ENCODE data around the gene LEMD1. TPM values are rescaled to one million over a fixed set of nuclear protein-coding genes. Genes with fewer than 3 reads are reported as not detected.

Gene LEMD1
- total and polyA plus RNA-seq, 2 experiments from 2014 or later, result not detected

GRCh38 chr1:205454903-205455335, 33.1 kb upstream of the LEMD1 start:
- H3K9ac ChIP-seq, result no peak overlapping the region
- in situ Hi-C loops (cut with MboI), result no loop called here
- TF ChIP-seq EZH2 (IDR thresholded peaks at IDR 0.05; ENCODE audit: insufficient read depth, poor library complexity, severe bottlenecking), result peak; percentile 37
- no peak for TF ChIP-seq EZH2phosphoT487 (IDR thresholded peaks at IDR 0.05; ENCODE audit: insufficient read depth, low read depth)
- no peaks in the 10 kb centered on the region for H3K9me2 ChIP-seq (ENCODE audit: insufficient read depth)
- no peaks in the 10 kb centered on the region for H3F3A ChIP-seq (ENCODE audit: insufficient read depth)
- no peak overlapping the region for H3K4me2 ChIP-seq (ENCODE audit: unreplicated experiment)
- peaks cover 77% of the 10 kb centered on the region for H3K27me3 ChIP-seq (replicated peaks; ENCODE audit: insufficient read depth)
- no peaks in the 10 kb centered on the region for H3K9me3 ChIP-seq (ENCODE audit: low read depth)
- H3K27ac ChIP-seq, result no peak overlapping the region
- WGBS, 2 experiments (ENCODE audit: low coverage in 1 of 2, low lambda C conversion rate in 2 of 2, missing lambda C conversion rate in 2 of 2), result 10 to 19% methylated on average over 6 of the region's 6 CpGs
- H4K20me1 ChIP-seq (ENCODE audit: insufficient read depth), result no peaks in the 10 kb centered on the region
- no peak overlapping the region for H2AFZ ChIP-seq
- no peaks in the 10 kb centered on the region for H3K36me3 ChIP-seq (ENCODE audit: low read depth)
- DNase-seq, result no peak
- no peaks in the 10 kb centered on the region for H3K79me2 ChIP-seq (ENCODE audit: insufficient read depth)
- H3K4me3 ChIP-seq, result no peak overlapping the region
- H3K4me1 ChIP-seq (ENCODE audit: insufficient read depth), result no peaks in the 10 kb centered on the region

- H3K4me3 ChIP-seq, result no peak overlapping the region
- 59 to 68% methylated on average over 3 of the region's 3 CpGs for WGBS, 2 experiments (ENCODE audit: low coverage in 1 of 2, low lambda C conversion rate in 2 of 2, missing lambda C conversion rate in 2 of 2)
- H3K9me3 ChIP-seq (ENCODE audit: low read depth), result no peaks in the 10 kb centered on the region
- TF ChIP-seq EZH2phosphoT487 (IDR thresholded peaks at IDR 0.05; ENCODE audit: insufficient read depth, low read depth) (no peak), EZH2 (IDR thresholded peaks at IDR 0.05; ENCODE audit: insufficient read depth, poor library complexity, severe bottlenecking) (no peak)
- H3K27me3 ChIP-seq (replicated peaks; ENCODE audit: insufficient read depth), result peaks cover 66% of the 10 kb centered on the region
- no peaks in the 10 kb centered on the region for H3K36me3 ChIP-seq (ENCODE audit: low read depth)
- H3K27ac ChIP-seq, result no peak overlapping the region
- no peak overlapping the region for H3K9ac ChIP-seq
- no peaks in the 10 kb centered on the region for H3F3A ChIP-seq (ENCODE audit: insufficient read depth)
- peaks cover 7% of the 10 kb centered on the region; the same call in 1 of the 2 replicates for H3K4me1 ChIP-seq (ENCODE audit: insufficient read depth)
- no peaks in the 10 kb centered on the region for H3K9me2 ChIP-seq (ENCODE audit: insufficient read depth)
- H2AFZ ChIP-seq, result no peak overlapping the region
- no peak overlapping the region for H3K4me2 ChIP-seq (ENCODE audit: unreplicated experiment)
- in situ Hi-C loops (cut with MboI), result no loop called here
- DNase-seq, result no peak
- H3K79me2 ChIP-seq (ENCODE audit: insufficient read depth), result no peaks in the 10 kb centered on the region
- no peaks in the 10 kb centered on the region for H4K20me1 ChIP-seq (ENCODE audit: insufficient read depth)
Observed at GRCh38 chr1:205453466-205453865, 31.6 kb upstream of the LEMD1 start.

GRCh38 chr1:205452933-205453332, 31.1 kb upstream of the LEMD1 start:
- in situ Hi-C loops (cut with MboI), result no loop called here
- no peak overlapping the region for H3K4me3 ChIP-seq
- TF ChIP-seq EZH2phosphoT487 (IDR thresholded peaks at IDR 0.05; ENCODE audit: insufficient read depth, low read depth) (no peak), EZH2 (IDR thresholded peaks at IDR 0.05; ENCODE audit: insufficient read depth, poor library complexity, severe bottlenecking) (no peak)
- H3K79me2 ChIP-seq (ENCODE audit: insufficient read depth), result no peaks in the 10 kb centered on the region
- DNase-seq, result no peak
- H3K27me3 ChIP-seq (replicated peaks; ENCODE audit: insufficient read depth), result peaks cover 61% of the 10 kb centered on the region
- 64 to 66% methylated on average over 5 of the region's 5 CpGs for WGBS, 2 experiments (ENCODE audit: low coverage in 1 of 2, low lambda C conversion rate in 2 of 2, missing lambda C conversion rate in 2 of 2)
- no peaks in the 10 kb centered on the region for H4K20me1 ChIP-seq (ENCODE audit: insufficient read depth)
- no peaks in the 10 kb centered on the region for H3F3A ChIP-seq (ENCODE audit: insufficient read depth)
- no peak overlapping the region for H3K4me2 ChIP-seq (ENCODE audit: unreplicated experiment)
- H3K9ac ChIP-seq, result no peak overlapping the region
- no peaks in the 10 kb centered on the region for H3K36me3 ChIP-seq (ENCODE audit: low read depth)
- no peaks in the 10 kb centered on the region for H3K9me3 ChIP-seq (ENCODE audit: low read depth)
- no peak overlapping the region for H3K27ac ChIP-seq
- peaks cover 7% of the 10 kb centered on the region; the same call in 1 of the 2 replicates for H3K4me1 ChIP-seq (ENCODE audit: insufficient read depth)
- H3K9me2 ChIP-seq (ENCODE audit: insufficient read depth), result no peaks in the 10 kb centered on the region
- no peak overlapping the region for H2AFZ ChIP-seq

GRCh38 chr1:205452364-205452763, 30.5 kb upstream of the LEMD1 start:
- peaks cover 55% of the 10 kb centered on the region for H3K27me3 ChIP-seq (replicated peaks; ENCODE audit: insufficient read depth)
- H3K79me2 ChIP-seq (ENCODE audit: insufficient read depth), result no peaks in the 10 kb centered on the region
- DNase-seq, result no peak
- no peaks in the 10 kb centered on the region for H3K36me3 ChIP-seq (ENCODE audit: low read depth)
- no peak overlapping the region for H3K4me2 ChIP-seq (ENCODE audit: unreplicated experiment)
- H3K4me3 ChIP-seq, result no peak overlapping the region
- no peaks in the 10 kb centered on the region for H3K9me2 ChIP-seq (ENCODE audit: insufficient read depth)
- in situ Hi-C loops (cut with MboI), result no loop called here
- H2AFZ ChIP-seq, result no peak overlapping the region
- H3K4me1 ChIP-seq (ENCODE audit: insufficient read depth), result peaks cover 7% of the 10 kb centered on the region; the same call in 1 of the 2 replicates
- TF ChIP-seq EZH2phosphoT487 (IDR thresholded peaks at IDR 0.05; ENCODE audit: insufficient read depth, low read depth) (no peak), EZH2 (IDR thresholded peaks at IDR 0.05; ENCODE audit: insufficient read depth, poor library complexity, severe bottlenecking) (no peak)
- WGBS, 2 experiments (ENCODE audit: low coverage in 1 of 2, low lambda C conversion rate in 2 of 2, missing lambda C conversion rate in 2 of 2), result 46 to 47% methylated on average over 2 of the region's 2 CpGs
- no peaks in the 10 kb centered on the region for H4K20me1 ChIP-seq (ENCODE audit: insufficient read depth)
- H3K9me3 ChIP-seq (ENCODE audit: low read depth), result no peaks in the 10 kb centered on the region
- no peak overlapping the region for H3K27ac ChIP-seq
- no peak overlapping the region for H3K9ac ChIP-seq
- no peaks in the 10 kb centered on the region for H3F3A ChIP-seq (ENCODE audit: insufficient read depth)

GRCh38 chr1:205451759-205452164, 29.9 kb upstream of the LEMD1 start:
- DNase-seq, result no peak
- Histone ChIP-seq H2AFZ (no peak overlapping the region), H3K4me1 (ENCODE audit: insufficient read depth) (peaks cover 7% of the 10 kb centered on the region; the same call in 1 of the 2 replicates), H3F3A (ENCODE audit: insufficient read depth) (no peaks in the 10 kb centered on the region), H3K4me2 (ENCODE audit: unreplicated experiment) (no peak overlapping the region), H3K27me3 (replicated peaks; ENCODE audit: insufficient read depth) (peaks cover 51% of the 10 kb centered on the region), H4K20me1 (ENCODE audit: insufficient read depth) (no peaks in the 10 kb centered on the region), H3K4me3 (no peak overlapping the region), H3K79me2 (ENCODE audit: insufficient read depth) (no peaks in the 10 kb centered on the region), H3K9me2 (ENCODE audit: insufficient read depth) (no peaks in the 10 kb centered on the region), H3K36me3 (ENCODE audit: low read depth) (no peaks in the 10 kb centered on the region), H3K27ac (no peak overlapping the region), H3K9me3 (ENCODE audit: low read depth) (no peaks in the 10 kb centered on the region), H3K9ac (no peak overlapping the region)
- in situ Hi-C loops (cut with MboI), result no loop called here
- 0 to 4% methylated on average over 2 of the region's 2 CpGs for WGBS, 2 experiments (ENCODE audit: low coverage in 1 of 2, low lambda C conversion rate in 2 of 2, missing lambda C conversion rate in 2 of 2)
- TF ChIP-seq EZH2phosphoT487 (IDR thresholded peaks at IDR 0.05; ENCODE audit: insufficient read depth, low read depth) (no peak), EZH2 (IDR thresholded peaks at IDR 0.05; ENCODE audit: insufficient read depth, poor library complexity, severe bottlenecking) (no peak)
